Heart left ventricle (tissue), 13 donors: ENCODE measurements around the gene LPP.

Source experiments
- CTCF ChIP-seq, 12 donors: fragments of 200-600 bp; sonication (generic) in 4 of 12; IDR thresholded peaks; one replicate each; pipeline versions ENCODE4 v1.5.0 to v1.8.0; 2018 to 2022; ENCODE audit warnings: antibody characterized with exemption in 12 of 12, mild to moderate bottlenecking in 5 of 12
- POLR2A ChIP-seq, 2 donors: fragments of 450-650 bp; IDR thresholded peaks; one replicate each; pipeline ENCODE4 v1.6.1; 2017; ENCODE audit warnings: antibody characterized with exemption in 2 of 2, mild to moderate bottlenecking in 2 of 2, moderate library complexity in 2 of 2
- donor health status: ischemic (EF 13 %, LVEDD 7.1; RV severe dilation, severe dysfunction).
- donor health status: DM: no; HTN: yes; CAD: no.
- donor health status: DM: no; HTN: no; CAD: no.
- donor health status: ischemic (EF 25% LVEDD 6.9; RV normal size, moderate dysfunction).
- donor health status: ischemic (EF 25% LVEDD 5.7; RV mildly dilated, moderate dysfunction).
- donor health status: ischemic (EF 35%, LVEDD 5.7; RV mildly dilated, moderate dysfunction).
- donor health status: nonischemic (EF 11% LVEDD 7.7; RV severe dilation, severe dysfunction).
- donor health status: DM: yes; HTN: yes; CAD: no.
- donor health status: PGD.
- donor health status: ischemic (EF 29% LVEDD 5.4; RV normal size, mild dysfunction).
- donor health status: nonischemic (EF 23%, LVEDD 6.1; RV moderate dilation, normal function).

- TF ChIP-seq CTCF (IDR thresholded peaks at IDR 0.05) (no peak), POLR2A (IDR thresholded peaks at IDR 0.05) (no peak)
Observed at GRCh38 chr3:188396900-188397299, 242.9 kb downstream of the LPP start.
